CMK (cell line): ENCODE measurements around the gene SPON1.
"Not testable (repeated sequence)": the region's sequence is repeated elsewhere in the genome, so short reads cannot be mapped to it uniquely, and the experiment has no call there.

Source experiments
- DNase-seq: peaks from one replicate; pipeline ENCODE4 v3.0.0-alpha.2; 2010; ENCODE audit warnings: low read depth

The SPON1 gene

DNA sequence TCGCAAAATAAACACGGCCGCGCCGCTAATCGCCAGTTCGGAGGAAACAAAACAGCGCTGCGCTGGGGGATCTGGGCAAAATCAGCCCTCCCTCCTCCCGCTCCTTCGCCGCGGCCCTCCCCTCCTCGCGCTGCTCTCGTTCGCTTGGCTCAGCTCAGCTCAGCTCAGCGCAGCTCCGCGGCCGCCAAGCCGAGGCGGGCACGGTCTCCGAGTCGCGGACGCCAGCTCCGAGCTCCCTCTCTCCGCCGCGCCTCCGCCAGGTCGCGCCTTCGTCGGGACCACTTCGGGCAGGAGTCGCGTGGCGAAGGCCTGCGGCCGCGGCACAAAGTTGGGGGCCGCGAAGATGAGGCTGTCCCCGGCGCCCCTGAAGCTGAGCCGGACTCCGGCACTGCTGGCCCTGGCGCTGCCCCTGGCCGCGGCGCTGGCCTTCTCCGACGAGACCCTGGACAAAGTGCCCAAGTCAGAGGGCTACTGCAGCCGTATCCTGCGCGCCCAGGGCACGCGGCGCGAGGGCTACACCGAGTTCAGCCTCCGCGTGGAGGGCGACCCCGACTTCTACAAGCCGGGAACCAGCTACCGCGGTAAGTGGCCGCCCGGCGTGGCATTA lies at the start of gene SPON1:
SPON1 (plus strand) TSS at position 162 of the 607 bp plus-strand sequence; CDS start at position 344, 182 bp downstream.
- DNase-seq, result no peak

GRCh38 chr11:13917264-13917663 lies 45.3 kb upstream of the SPON1 start:
- DNase-seq, result no peak

DNA sequence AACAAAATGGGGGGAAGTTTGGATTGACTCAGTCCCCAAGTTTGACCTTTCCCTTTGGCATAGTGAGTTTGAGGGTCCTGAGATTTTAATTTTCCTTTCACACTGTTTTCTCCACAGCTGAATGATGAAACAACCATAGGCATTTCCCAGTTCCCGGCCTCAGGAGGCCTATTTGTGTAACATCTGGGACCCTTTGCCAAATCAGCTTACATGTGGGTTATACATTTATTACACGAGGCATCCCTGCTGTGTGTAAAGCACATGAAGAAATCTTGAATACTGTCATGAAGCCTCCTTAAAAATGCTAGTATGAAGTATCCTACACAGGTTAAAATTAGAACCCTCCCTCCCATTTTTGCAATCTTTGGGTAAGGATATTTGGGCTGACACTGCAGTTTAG lies 44.6 kb upstream of the SPON1 start:
- no peak for DNase-seq

DNA sequence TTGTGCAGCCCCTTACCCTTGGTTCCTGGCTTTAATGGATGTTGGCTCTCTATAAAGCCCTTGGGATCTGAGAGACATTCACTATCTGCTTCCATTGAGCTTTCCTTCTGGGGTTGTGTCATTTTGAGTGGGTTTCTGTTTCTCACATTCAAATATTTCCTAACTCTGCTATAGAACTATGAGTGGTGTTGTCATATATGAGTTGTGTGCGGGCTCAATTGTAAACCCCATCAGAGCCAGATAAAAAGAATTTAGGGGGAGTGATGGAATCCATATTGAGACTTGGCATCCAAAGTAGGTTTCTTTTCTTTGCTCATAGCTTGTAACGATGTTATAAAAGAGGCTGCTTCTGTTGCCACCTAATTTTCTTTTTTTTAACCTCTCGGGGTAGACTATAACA lies 41.8 kb upstream of the SPON1 start:
- DNase-seq, result no peak

DNA sequence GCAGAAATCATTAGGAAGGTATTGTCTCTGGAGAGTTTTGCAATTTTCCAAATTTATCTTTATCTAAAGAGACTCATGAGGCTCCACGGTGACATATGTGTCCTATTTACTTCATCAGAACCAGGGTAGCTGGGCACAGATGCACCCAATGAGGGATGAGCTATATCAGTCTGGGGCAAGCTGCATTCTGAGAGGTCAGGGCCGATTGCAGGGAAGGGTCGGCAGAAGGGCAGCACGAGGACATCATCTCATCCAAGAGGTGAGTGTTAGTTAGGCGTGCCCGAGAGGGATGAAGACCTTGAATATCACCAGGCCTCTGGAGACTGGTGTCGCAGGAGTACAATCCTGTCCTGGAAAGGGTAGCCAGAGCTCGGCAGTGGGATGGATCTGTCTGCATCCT lies 41.0 kb upstream of the SPON1 start:
- no peak for DNase-seq

- DNase-seq, result no peak
Observed at GRCh38 chr11:13923182-13923581, 39.3 kb upstream of the SPON1 start.

GRCh38 chr11:13923716-13924650 lies 38.5 kb upstream of the SPON1 start:
- DNase-seq, result no peak

GRCh38 chr11:13924801-13925327 lies 37.7 kb upstream of the SPON1 start:
- peak; percentile 34 for DNase-seq

- not testable (repeated sequence) for DNase-seq
Observed at GRCh38 chr11:13926366-13926765, 36.2 kb upstream of the SPON1 start.

DNA sequence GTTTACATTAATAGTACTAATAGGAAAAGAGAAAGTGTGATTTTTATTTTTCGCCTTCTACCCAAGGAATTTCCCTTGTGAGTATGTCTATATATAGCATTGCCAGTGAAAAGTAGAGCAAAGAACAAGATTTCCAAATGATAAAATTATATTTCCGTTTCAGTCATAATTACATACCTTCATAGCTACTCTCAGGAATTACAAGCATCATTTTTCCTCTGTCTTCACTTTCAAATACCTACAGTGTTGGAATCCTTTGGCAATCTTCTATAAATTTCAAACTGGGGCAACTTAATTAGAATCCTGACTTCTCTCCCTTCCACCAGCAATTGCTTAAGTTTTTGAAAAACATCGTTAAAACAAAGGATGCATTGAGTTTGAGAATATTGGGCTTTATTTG lies 35.5 kb upstream of the SPON1 start:
- DNase-seq, result no peak

GRCh38 chr11:13927481-13927880 lies 35.0 kb upstream of the SPON1 start:
- DNase-seq, result no peak

DNA sequence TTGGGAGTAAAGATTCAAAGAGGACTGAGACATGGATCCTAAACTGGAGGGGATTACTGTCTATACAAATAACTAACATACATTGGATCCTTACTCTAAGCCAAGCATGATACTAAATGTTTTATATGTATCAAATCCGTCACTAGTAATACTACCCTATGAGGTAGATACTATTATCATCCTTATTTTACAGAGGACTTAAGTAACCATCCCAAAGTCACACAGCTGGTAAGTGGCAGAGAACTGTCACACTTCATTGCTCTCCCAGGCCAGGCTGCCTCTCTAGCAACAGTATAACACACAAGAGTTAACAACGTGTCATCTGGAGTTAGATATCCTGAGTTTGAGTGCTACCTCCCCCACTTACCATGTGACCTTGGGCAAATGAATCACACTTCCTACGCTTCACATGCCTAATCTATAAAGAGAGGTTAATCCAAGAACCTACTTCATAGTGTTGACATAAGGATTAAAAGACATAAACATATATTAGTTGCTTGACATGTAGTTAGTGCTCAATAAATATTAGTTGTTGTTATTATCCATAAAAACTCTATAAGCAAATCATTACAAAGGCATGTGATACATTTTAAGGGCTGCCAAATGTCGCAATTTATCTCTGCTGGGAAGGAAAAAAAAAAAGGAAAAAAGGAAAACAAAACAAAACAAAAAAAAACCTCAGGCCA lies 33.8 kb upstream of the SPON1 start:
- DNase-seq, result no peak

DNA sequence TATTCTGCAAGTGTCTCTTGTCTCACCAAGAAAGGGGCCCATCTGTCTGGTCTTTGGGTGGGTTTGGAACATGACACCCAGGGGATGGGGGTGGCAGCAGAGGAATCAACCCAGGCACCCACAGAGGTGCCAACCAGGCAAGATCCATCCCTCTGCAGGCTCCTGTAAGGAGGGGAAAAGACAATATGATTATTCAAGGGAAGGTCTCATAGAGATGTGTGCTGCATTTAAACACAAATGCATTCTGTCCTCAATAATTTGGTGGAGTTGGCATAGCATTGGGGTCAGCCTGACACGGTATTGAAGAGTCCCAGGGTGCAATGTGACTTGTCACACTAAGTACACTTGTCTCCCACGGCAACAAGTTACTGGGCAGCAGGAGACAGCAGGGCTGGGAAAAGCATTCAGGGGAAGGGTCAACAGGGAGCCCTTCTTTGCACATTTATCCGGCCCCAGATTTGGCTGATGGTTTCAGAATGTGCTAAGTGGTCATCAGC lies 33.1 kb upstream of the SPON1 start:
- no peak for DNase-seq

- no peak for DNase-seq
Observed at GRCh38 chr11:13931356-13931755, 31.2 kb upstream of the SPON1 start.

- DNase-seq, result not testable (repeated sequence)
Observed at GRCh38 chr11:13937154-13937553, 25.4 kb upstream of the SPON1 start.

DNA sequence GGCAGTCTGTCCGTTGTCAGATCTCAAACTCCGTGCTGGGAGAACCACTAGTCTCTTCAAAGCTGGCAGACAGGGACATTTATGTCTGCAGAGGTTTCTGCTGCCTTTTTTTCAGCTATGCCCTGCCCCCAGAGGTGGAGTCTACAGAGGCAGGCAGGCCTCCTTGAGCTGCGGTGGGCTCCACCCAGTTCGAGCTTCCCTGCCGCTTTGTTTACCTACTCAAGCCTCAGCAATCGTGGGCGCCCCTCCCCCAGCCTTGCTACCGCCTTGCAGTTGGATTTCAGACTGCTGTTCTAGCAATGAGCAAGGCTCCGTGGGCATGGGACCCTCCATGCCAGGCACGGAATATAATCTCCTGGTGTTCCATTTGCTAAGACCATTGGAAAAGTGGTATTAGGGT lies 23.7 kb upstream of the SPON1 start:
- DNase-seq, result not testable (repeated sequence)

DNA sequence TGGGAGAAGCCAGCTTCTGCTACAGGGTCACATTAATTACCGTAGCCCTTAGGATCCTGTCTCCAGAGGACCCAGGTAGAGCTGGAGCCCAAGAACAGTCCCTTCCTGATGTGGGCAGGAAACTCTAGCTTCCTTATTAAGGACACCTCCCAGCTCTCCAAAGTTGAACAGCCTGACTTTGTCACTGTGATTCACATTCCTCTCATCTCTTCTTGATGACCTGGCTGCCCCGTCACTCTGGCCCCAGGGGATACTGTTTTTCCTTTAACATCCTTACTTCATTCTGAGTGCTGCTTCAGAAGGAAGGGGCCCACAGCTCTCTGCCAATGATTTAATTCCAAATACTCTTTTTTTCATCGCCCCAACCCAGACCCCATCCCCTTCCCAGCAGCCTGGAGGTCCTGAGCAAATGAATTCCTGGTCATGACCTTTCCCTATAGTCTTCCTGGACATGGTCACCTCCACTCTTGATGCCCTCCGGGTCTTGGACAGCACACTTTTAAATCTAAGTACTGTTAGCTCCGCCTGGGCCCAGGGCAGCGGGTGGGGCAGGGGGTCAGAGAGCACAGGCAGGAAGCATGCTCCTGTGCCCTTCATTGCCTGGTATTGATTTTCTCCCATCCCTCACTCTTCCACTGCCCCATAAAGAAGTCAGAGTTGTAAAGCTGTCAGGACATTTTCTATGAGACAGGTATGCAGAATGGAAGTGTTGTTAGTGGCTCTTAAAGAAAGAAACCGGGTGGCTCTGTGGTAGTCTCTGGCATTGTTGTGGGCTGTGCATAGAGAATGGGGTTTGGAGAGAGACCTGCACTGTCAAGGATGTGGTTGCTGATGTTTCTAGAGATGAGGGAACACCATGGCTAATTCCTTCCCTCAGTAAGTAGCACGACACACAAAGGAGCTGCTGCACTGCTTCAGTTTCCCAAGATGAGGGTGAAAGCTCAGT lies 22.3 kb upstream of the SPON1 start:
- DNase-seq, result no peak

GRCh38 chr11:13940907-13941256 lies 21.6 kb upstream of the SPON1 start:
- DNase-seq, result no peak

GRCh38 chr11:13941775-13942174 lies 20.7 kb upstream of the SPON1 start:
- no peak for DNase-seq

- DNase-seq, result no peak
Observed at GRCh38 chr11:13942378-13942777, 20.1 kb upstream of the SPON1 start.

DNA sequence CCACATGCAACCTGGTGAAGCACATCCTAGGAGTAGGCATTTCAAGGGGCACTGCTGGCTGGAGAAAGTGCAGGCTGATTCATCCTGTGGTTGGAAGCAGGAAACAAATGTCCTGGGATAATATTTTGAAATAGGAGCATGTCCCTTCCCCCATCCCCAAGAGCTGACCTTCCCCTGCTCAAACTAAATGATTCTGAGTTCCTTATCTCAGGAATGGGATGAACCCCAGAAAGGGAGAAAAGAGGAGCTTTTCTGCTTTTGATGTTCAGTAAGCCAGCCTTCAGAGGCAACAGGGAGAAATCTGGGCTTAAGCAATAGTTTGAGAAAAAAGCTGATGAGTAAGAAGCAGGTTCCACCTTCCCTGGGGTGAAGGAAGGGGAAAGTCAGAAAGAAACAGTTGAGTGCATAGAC lies 19.5 kb upstream of the SPON1 start:
- DNase-seq, result no peak
